Upper lobe of left lung (tissue), 4 donors: ENCODE data around the gene NOD1.

Experiments
- CTCF ChIP-seq, 6 experiments: fragments of 450-650 bp in 4 of 6; fragments of 200-600 bp in 2 of 6; sonication (generic) in 2 of 6; IDR thresholded peaks; one replicate each; pipeline ENCODE4 v1.5.1; 2016 to 2019; ENCODE audit warnings: antibody characterized with exemption in 6 of 6
- POLR2A ChIP-seq, 4 donors: fragments of 450-650 bp; IDR thresholded peaks; one replicate each; pipeline ENCODE4 v1.5.1; 2016 to 2017; ENCODE audit warnings: antibody characterized with exemption in 4 of 4, mild to moderate bottlenecking in 2 of 4

GRCh38 chr7:30513762-30514161 lies 35.2 kb upstream of the NOD1 start:
- TF ChIP-seq CTCF (IDR thresholded peaks at IDR 0.05) (no peak), POLR2A (IDR thresholded peaks at IDR 0.05) (no peak)
